ENCODE results near the gene EML1. TPM values are rescaled to one million over a fixed set of nuclear protein-coding genes. Genes with fewer than 3 reads are reported as not detected.

EML1 gene
- total and polyA plus RNA-seq, 2 of the 13 experiments (the other 11 are each of a cell fraction or from before 2014, with no cell fraction given): 0.59 to 1.7 TPM

DNA sequence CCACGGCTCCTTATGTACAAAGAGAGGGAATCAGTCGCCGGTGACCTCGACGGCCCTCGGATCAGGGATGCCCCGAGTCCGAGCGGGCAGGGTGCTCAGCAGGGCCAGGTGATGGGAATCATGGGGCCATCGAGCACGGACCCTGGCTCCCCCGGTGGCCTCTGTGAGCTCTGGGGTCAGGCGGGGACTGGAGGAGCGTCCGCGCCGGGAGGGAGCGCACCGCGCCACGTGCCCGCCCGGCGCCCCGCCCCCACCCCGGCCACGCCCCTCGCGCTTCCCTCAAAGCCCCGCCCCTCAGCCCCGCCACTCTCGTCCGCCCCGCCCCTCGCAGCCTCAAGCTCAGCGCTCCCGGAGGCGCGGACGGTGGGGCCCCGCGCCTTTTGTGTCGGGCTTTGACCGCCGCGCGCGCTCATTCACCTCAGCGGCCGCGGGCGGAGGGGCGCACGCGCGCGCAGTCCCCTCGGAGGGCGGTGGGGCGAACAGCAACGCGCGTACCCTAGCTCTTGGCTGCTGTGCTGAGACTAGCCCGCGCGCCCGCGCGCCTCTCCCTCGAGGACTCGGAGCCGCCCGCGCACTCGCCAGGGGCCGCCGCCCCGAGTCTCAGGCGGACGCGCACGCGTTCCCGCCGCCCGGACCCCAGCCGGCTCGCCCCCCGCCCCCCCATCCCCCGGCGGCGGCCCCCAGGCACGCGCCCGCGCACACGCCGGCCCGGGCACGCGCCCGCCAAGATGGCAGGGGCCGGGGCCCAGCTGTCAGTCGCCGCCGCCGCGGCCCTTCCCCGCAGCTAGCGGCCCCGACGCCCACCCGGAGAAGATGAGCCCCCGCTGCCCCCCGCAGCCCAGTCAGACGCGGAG is 178.1 kb downstream of the EML1 start (continued):
- TF ChIP-seq, protein P1, sequence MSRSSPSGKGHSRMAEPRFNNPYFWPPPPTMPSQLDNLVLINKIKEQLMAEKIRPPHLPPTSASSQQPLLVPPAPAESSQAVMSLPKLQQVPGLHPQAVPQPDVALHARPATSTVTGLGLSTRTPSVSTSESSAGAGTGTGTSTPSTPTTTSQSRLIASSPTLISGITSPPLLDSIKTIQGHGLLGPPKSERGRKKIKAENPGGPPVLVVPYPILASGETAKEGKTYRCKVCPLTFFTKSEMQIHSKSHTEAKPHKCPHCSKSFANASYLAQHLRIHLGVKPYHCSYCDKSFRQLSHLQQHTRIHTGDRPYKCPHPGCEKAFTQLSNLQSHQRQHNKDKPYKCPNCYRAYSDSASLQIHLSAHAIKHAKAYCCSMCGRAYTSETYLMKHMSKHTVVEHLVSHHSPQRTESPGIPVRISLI (CRISPR knock-in tag; IDR thresholded peaks at IDR 0.05; ENCODE audit: borderline replicate concordance): no peak
- TF ChIP-seq, protein P2, sequence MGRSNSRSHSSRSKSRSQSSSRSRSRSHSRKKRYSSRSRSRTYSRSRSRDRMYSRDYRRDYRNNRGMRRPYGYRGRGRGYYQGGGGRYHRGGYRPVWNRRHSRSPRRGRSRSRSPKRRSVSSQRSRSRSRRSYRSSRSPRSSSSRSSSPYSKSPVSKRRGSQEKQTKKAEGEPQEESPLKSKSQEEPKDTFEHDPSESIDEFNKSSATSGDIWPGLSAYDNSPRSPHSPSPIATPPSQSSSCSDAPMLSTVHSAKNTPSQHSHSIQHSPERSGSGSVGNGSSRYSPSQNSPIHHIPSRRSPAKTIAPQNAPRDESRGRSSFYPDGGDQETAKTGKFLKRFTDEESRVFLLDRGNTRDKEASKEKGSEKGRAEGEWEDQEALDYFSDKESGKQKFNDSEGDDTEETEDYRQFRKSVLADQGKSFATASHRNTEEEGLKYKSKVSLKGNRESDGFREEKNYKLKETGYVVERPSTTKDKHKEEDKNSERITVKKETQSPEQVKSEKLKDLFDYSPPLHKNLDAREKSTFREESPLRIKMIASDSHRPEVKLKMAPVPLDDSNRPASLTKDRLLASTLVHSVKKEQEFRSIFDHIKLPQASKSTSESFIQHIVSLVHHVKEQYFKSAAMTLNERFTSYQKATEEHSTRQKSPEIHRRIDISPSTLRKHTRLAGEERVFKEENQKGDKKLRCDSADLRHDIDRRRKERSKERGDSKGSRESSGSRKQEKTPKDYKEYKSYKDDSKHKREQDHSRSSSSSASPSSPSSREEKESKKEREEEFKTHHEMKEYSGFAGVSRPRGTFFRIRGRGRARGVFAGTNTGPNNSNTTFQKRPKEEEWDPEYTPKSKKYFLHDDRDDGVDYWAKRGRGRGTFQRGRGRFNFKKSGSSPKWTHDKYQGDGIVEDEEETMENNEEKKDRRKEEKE (IDR thresholded peaks at IDR 0.05): no peak
- TF ChIP-seq DPF2 (CRISPR knock-in tag; IDR thresholded peaks at IDR 0.05; ENCODE audit: borderline replicate concordance, low read depth) (no peak), ZNF264 (CRISPR knock-in tag; IDR thresholded peaks at IDR 0.05) (no peak), HNRNPUL1 (IDR thresholded peaks at IDR 0.05; ENCODE audit: low read depth, low read length) (no peak), ZNF3 (CRISPR knock-in tag; IDR thresholded peaks at IDR 0.05) (no peak)
- TF ChIP-seq, protein P3, sequence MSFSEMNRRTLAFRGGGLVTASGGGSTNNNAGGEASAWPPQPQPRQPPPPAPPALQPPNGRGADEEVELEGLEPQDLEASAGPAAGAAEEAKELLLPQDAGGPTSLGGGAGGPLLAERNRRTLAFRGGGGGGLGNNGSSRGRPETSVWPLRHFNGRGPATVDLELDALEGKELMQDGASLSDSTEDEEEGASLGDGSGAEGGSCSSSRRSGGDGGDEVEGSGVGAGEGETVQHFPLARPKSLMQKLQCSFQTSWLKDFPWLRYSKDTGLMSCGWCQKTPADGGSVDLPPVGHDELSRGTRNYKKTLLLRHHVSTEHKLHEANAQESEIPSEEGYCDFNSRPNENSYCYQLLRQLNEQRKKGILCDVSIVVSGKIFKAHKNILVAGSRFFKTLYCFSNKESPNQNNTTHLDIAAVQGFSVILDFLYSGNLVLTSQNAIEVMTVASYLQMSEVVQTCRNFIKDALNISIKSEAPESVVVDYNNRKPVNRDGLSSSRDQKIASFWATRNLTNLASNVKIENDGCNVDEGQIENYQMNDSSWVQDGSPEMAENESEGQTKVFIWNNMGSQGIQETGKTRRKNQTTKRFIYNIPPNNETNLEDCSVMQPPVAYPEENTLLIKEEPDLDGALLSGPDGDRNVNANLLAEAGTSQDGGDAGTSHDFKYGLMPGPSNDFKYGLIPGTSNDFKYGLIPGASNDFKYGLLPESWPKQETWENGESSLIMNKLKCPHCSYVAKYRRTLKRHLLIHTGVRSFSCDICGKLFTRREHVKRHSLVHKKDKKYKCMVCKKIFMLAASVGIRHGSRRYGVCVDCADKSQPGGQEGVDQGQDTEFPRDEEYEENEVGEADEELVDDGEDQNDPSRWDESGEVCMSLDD (CRISPR knock-in tag; IDR thresholded peaks at IDR 0.05; ENCODE audit: borderline replicate concordance): no peak
- TF ChIP-seq, protein P4, sequence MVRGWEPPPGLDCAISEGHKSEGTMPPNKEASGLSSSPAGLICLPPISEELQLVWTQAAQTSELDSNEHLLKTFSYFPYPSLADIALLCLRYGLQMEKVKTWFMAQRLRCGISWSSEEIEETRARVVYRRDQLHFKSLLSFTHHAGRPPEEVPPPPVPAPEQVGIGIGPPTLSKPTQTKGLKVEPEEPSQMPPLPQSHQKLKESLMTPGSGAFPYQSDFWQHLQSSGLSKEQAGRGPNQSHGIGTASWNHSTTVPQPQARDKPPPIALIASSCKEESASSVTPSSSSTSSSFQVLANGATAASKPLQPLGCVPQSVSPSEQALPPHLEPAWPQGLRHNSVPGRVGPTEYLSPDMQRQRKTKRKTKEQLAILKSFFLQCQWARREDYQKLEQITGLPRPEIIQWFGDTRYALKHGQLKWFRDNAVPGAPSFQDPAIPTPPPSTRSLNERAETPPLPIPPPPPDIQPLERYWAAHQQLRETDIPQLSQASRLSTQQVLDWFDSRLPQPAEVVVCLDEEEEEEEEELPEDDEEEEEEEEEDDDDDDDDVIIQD (CRISPR knock-in tag; IDR thresholded peaks at IDR 0.05; ENCODE audit: low read depth): no peak
- TF ChIP-seq, protein P5, sequence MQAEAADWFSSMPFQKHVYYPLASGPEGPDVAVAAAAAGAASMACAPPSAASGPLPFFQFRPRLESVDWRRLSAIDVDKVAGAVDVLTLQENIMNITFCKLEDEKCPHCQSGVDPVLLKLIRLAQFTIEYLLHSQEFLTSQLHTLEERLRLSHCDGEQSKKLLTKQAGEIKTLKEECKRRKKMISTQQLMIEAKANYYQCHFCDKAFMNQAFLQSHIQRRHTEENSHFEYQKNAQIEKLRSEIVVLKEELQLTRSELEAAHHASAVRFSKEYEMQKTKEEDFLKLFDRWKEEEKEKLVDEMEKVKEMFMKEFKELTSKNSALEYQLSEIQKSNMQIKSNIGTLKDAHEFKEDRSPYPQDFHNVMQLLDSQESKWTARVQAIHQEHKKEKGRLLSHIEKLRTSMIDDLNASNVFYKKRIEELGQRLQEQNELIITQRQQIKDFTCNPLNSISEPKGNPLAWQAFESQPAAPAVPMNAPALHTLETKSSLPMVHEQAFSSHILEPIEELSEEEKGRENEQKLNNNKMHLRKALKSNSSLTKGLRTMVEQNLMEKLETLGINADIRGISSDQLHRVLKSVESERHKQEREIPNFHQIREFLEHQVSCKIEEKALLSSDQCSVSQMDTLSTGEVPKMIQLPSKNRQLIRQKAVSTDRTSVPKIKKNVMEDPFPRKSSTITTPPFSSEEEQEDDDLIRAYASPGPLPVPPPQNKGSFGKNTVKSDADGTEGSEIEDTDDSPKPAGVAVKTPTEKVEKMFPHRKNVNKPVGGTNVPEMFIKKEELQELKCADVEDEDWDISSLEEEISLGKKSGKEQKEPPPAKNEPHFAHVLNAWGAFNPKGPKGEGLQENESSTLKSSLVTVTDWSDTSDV (CRISPR knock-in tag; IDR thresholded peaks at IDR 0.05): no peak
- TF ChIP-seq, protein P6, sequence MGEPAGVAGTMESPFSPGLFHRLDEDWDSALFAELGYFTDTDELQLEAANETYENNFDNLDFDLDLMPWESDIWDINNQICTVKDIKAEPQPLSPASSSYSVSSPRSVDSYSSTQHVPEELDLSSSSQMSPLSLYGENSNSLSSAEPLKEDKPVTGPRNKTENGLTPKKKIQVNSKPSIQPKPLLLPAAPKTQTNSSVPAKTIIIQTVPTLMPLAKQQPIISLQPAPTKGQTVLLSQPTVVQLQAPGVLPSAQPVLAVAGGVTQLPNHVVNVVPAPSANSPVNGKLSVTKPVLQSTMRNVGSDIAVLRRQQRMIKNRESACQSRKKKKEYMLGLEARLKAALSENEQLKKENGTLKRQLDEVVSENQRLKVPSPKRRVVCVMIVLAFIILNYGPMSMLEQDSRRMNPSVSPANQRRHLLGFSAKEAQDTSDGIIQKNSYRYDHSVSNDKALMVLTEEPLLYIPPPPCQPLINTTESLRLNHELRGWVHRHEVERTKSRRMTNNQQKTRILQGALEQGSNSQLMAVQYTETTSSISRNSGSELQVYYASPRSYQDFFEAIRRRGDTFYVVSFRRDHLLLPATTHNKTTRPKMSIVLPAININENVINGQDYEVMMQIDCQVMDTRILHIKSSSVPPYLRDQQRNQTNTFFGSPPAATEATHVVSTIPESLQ (CRISPR knock-in tag; conservative IDR thresholded peaks at IDR 0.05): no peak
- TF ChIP-seq, protein P7, sequence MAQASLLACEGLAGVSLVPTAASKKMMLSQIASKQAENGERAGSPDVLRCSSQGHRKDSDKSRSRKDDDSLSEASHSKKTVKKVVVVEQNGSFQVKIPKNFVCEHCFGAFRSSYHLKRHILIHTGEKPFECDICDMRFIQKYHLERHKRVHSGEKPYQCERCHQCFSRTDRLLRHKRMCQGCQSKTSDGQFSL (CRISPR knock-in tag; IDR thresholded peaks at IDR 0.05): peak; percentile 20; the same call in 1 of the 2 replicates
- TF ChIP-seq, protein P8, sequence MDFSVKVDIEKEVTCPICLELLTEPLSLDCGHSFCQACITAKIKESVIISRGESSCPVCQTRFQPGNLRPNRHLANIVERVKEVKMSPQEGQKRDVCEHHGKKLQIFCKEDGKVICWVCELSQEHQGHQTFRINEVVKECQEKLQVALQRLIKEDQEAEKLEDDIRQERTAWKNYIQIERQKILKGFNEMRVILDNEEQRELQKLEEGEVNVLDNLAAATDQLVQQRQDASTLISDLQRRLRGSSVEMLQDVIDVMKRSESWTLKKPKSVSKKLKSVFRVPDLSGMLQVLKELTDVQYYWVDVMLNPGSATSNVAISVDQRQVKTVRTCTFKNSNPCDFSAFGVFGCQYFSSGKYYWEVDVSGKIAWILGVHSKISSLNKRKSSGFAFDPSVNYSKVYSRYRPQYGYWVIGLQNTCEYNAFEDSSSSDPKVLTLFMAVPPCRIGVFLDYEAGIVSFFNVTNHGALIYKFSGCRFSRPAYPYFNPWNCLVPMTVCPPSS (IDR thresholded peaks at IDR 0.05): no peak
